Stomach (tissue), 9 donors: Measurements from ENCODE around the gene GTF2H2C. TPM values are rescaled to one million over a fixed set of nuclear protein-coding genes. Genes with fewer than 3 reads are reported as not detected.

Experiments
- DNase-seq, 2 donors: peaks; one replicate each; pipeline versions ENCODE4 v3.0.0 to v3.0.0-alpha.2; 2013 to 2019
- H3K27ac ChIP-seq, 5 donors: fragments of 200-600 bp in 4 of 5; sonication (generic) in 4 of 5; one replicate each; pipeline ENCODE4 v1.5.1; 2013 to 2019; ENCODE audit warnings: mild to moderate bottlenecking in 1 of 5, moderate library complexity in 1 of 5
- H3K27me3 ChIP-seq, 3 donors: fragments of 200-600 bp; sonication (generic); one replicate each; pipeline ENCODE4 v1.5.1; 2017 to 2019; ENCODE audit warnings: mixed run types in 1 of 3
- H3K36me3 ChIP-seq, 4 donors: fragments of 200-600 bp; sonication (generic); 1 replicate in 3 of 4; 2 replicates in 1 of 4; pipeline ENCODE4 v1.5.1; 2016 to 2019
- H3K4me1 ChIP-seq, 4 donors: fragments of 200-600 bp; sonication (generic); one replicate each; pipeline ENCODE4 v1.5.1; 2016 to 2019
- H3K4me3 ChIP-seq, 4 donors: fragments of 200-600 bp; sonication (generic) in 3 of 4; one replicate each; pipeline ENCODE4 v1.5.1; 2016 to 2019; ENCODE audit warnings: mild to moderate bottlenecking in 1 of 4
- H3K9me3 ChIP-seq, 4 donors: fragments of 200-600 bp; sonication (generic); one replicate each; pipeline ENCODE4 v1.5.1; 2016 to 2019
- CTCF ChIP-seq, 7 experiments: fragments of 450-650 bp in 4 of 7; fragments of 200-600 bp in 3 of 7; sonication (generic) in 3 of 7; IDR thresholded peaks; one replicate each; pipeline ENCODE4 v1.5.1; 2016 to 2019; ENCODE audit warnings: antibody characterized with exemption in 7 of 7, control low read depth in 2 of 7, mild to moderate bottlenecking in 1 of 7
- EP300 ChIP-seq: sonication (generic); formaldehyde crosslinking; IDR thresholded peaks from one replicate; pipeline ENCODE4 v1.6.1; 2017; ENCODE audit warnings: antibody characterized with exemption
- POLR2A ChIP-seq, 4 donors: fragments of 450-650 bp; IDR thresholded peaks; one replicate each; pipeline ENCODE4 v1.6.1; 2016; ENCODE audit warnings: antibody characterized with exemption in 4 of 4, control low read depth in 2 of 4, mild to moderate bottlenecking in 1 of 4, moderate library complexity in 1 of 4
- POLR2AphosphoS5 ChIP-seq, 3 donors: sonication (generic); formaldehyde crosslinking; IDR thresholded peaks; one replicate each; pipeline ENCODE4 v1.6.1; 2016; ENCODE audit warnings: antibody characterized with exemption in 3 of 3
- WGBS, 5 donors: extraction: QIAGEN DNeasy Blood & Tissue Kit in 3 of 5; methylation state at CpG; one replicate each; pipeline versions ENCODE4 v1.1.5 to v1.1.7; 2013 to 2018; 5-methylcytosine and 5-hydroxymethylcytosine counted together
- intact Hi-C: fragments of 100-400 bp; cut with DNase I; formaldehyde crosslinking; loops from one replicate; pipeline ENCODE4 v1.15.1; 2023; ENCODE audit warnings: low total_unique reads
- polyA plus RNA-seq, 3 donors: library from polyadenylated mRNA; stranded (reverse); fragments of 200-250 nt; gene quantifications; one replicate each; pipeline ENCODE4 v1.2.3, GENCODE V29; 2013
- total RNA-seq, 5 donors: library from RNA; depleted of rRNA; stranded (reverse); fragments of >200 nt; gene quantifications; one replicate each; pipeline versions ENCODE4 v1.1.0 to v1.2.3, GENCODE V29; 2014 to 2016
- donor health status: healthy with polysubstance abuse.
- donor health status: Bipolar disorder and iron deficiency.
- donor health status: healthy.

Gene GTF2H2C
- total and polyA plus RNA-seq, 8 donors = 4.7 to 55.1 (median 11.9) TPM

- 81 to 97% (median 94%) methylated on average over 1 of the region's 1 CpG for WGBS, 5 donors
- no peak for TF ChIP-seq EP300
- no peak for TF ChIP-seq CTCF (IDR thresholded peaks at IDR 0.05)
- TF ChIP-seq POLR2AphosphoS5 (IDR thresholded peaks at IDR 0.05) = no peak
- intact Hi-C loops = no loop called here
- H3K9me3 ChIP-seq = no peaks in the 10 kb centered on the region
- H3K36me3 ChIP-seq = no peaks in the 10 kb centered on the region
- no peak for DNase-seq
- no peaks in the 10 kb centered on the region for H3K27me3 ChIP-seq
- peak overlapping the region; percentile 64 to 89 (median 84) for H3K27ac ChIP-seq
- no peak overlapping the region for H3K4me3 ChIP-seq
- H3K4me1 ChIP-seq = peaks cover 33 to 74% (median 48%) of the 10 kb centered on the region in 4 donors
These were observed 43.2 kb upstream of the GTF2H2C start for GRCh38 chr5:69516769-69517168.

GRCh38 chr5:69517763-69518212, 42.2 kb upstream of the GTF2H2C start:
- Histone ChIP-seq H3K27ac (peak overlapping the region; percentile 64 to 89 (median 84)), H3K4me3 (no peak overlapping the region), H3K9me3 (no peaks in the 10 kb centered on the region), H3K27me3 (no peaks in the 10 kb centered on the region), H3K36me3 (no peaks in the 10 kb centered on the region), H3K4me1 (peaks cover 28 to 73% (median 50%) of the 10 kb centered on the region in 4 donors)
- intact Hi-C loops = no loop called here
- no peak for TF ChIP-seq CTCF (IDR thresholded peaks at IDR 0.05)
- no peak for TF ChIP-seq POLR2A (IDR thresholded peaks at IDR 0.05)
- peak in 2 of 3 donors; percentile 50 to 65 for TF ChIP-seq POLR2AphosphoS5 (IDR thresholded peaks at IDR 0.05)
- WGBS, 5 donors = 11 to 25% (median 18%) methylated on average over 4 of the region's 4 CpGs
- peak in 1 of 2 donors; percentile 85 for DNase-seq

GRCh38 chr5:69519285-69519684, 40.7 kb upstream of the GTF2H2C start:
- Histone ChIP-seq H3K4me3 (no peak overlapping the region), H3K9me3 (no peaks in the 10 kb centered on the region), H3K4me1 (peaks cover 28 to 59% (median 46%) of the 10 kb centered on the region in 4 donors), H3K27me3 (no peaks in the 10 kb centered on the region), H3K27ac (peak overlapping the region; percentile 61 to 89 (median 84)), H3K36me3 (no peaks in the 10 kb centered on the region)
- no peak for DNase-seq
- 24 to 41% (median 29%) methylated on average over 2 of the region's 2 CpGs for WGBS, 5 donors
- intact Hi-C loops = no loop called here
- TF ChIP-seq POLR2A (IDR thresholded peaks at IDR 0.05) = no peak
- no peak for TF ChIP-seq POLR2AphosphoS5 (IDR thresholded peaks at IDR 0.05)
- no peak for TF ChIP-seq CTCF (IDR thresholded peaks at IDR 0.05)
- TF ChIP-seq EP300 = no peak

- no peaks in the 10 kb centered on the region for H3K27me3 ChIP-seq
- H3K27ac ChIP-seq = peak overlapping the region in 2 of 5 donors; percentile 60 to 89
- H3K4me1 ChIP-seq = peaks cover 23 to 52% (median 39%) of the 10 kb centered on the region in 4 donors
- no peak overlapping the region for H3K4me3 ChIP-seq
- no peaks in the 10 kb centered on the region for H3K9me3 ChIP-seq
- no peak for TF ChIP-seq POLR2A (IDR thresholded peaks at IDR 0.05)
- intact Hi-C loops = no loop called here
- 63 to 80% (median 67%) methylated on average over 3 of the region's 3 CpGs for WGBS, 5 donors
- H3K36me3 ChIP-seq = peaks cover 0 to 5% (median 2%) of the 10 kb centered on the region in 4 donors
- no peak for DNase-seq
These were observed 38.0 kb upstream of the GTF2H2C start for GRCh38 chr5:69522035-69522434.

GRCh38 chr5:69525490-69525889, 34.5 kb upstream of the GTF2H2C start:
- WGBS, 5 donors = 69 to 80% (median 74%) methylated on average over 2 of the region's 2 CpGs
- TF ChIP-seq POLR2A (IDR thresholded peaks at IDR 0.05) = no peak
- TF ChIP-seq EP300 = no peak
- TF ChIP-seq CTCF (IDR thresholded peaks at IDR 0.05) = no peak
- TF ChIP-seq POLR2AphosphoS5 (IDR thresholded peaks at IDR 0.05) = no peak
- Histone ChIP-seq H3K36me3 (peaks cover 0 to 5% (median 2%) of the 10 kb centered on the region in 4 donors), H3K4me3 (no peak overlapping the region), H3K4me1 (peaks cover 19 to 46% (median 29%) of the 10 kb centered on the region in 4 donors), H3K27me3 (no peaks in the 10 kb centered on the region), H3K27ac (no peak overlapping the region), H3K9me3 (no peaks in the 10 kb centered on the region)
- DNase-seq = no peak
- intact Hi-C loops = no loop called here
